Measurements from ENCODE around the gene SLC39A1.
"Not testable (repeated sequence)": the region's sequence is repeated elsewhere in the genome, so short reads cannot be mapped to it uniquely, and the experiment has no call there.

Gene SLC39A1

GRCh38 chr1:153985341-153985912 is 22.1 kb upstream of the SLC39A1 start:
- CTCF ChIA-PET, result interaction anchor here (0.9 to 3.0 kb wide), 6 partner anchors 17 to 477 kb away, joined by 3 to 16 read pairs (median 11); partner anchors contain the start of genes CREB3L4, DENND4B and GATAD2B
- POLR2A ChIA-PET, result interaction anchor here (0.8 to 7.2 kb wide), 11 partner anchors 9 to 202 kb away, joined by 3 to 106 read pairs (median 7); partner anchors contain the start of genes CREB3L4, DENND4B, JTB and SLC39A1
- TF ChIP-seq NFRKB (IDR thresholded peaks at IDR 0.05) (no peak), SUZ12 (IDR thresholded peaks at IDR 0.05) (no peak), FOXA1 (IDR thresholded peaks at IDR 0.05) (no peak), ELF4 (IDR thresholded peaks at IDR 0.05) (no peak), FOXK2 (IDR thresholded peaks at IDR 0.05) (no peak), HDGF (IDR thresholded peaks at IDR 0.05; ENCODE audit: borderline replicate concordance) (no peak), ZNF384 (IDR thresholded peaks at IDR 0.05) (no peak), LEF1 (IDR thresholded peaks at IDR 0.05; ENCODE audit: borderline replicate concordance) (no peak), FOXM1 (IDR thresholded peaks at IDR 0.05; ENCODE audit: borderline replicate concordance) (no peak), PKNOX1 (IDR thresholded peaks at IDR 0.05) (no peak), SP1 (IDR thresholded peaks at IDR 0.05) (no peak), L3MBTL2 (conservative IDR thresholded peaks at IDR 0.05) (no peak), ARNT (IDR thresholded peaks at IDR 0.05) (no peak), CTBP1 (IDR thresholded peaks at IDR 0.05; ENCODE audit: borderline replicate concordance) (no peak)
- no peak for DNase-seq (ENCODE audit: extremely low spot score)

GRCh38 chr1:153984123-153984894 is 21.0 kb upstream of the SLC39A1 start:
- ChIA-PET CTCF (no interaction called here), POLR2A (interaction anchor here (0.8 to 7.2 kb wide), 4 partner anchors 8 to 62 kb away, joined by 3 to 106 read pairs (median 36); partner anchors contain the start of genes CREB3L4 and JTB)
- DNase-seq (ENCODE audit: extremely low spot score), result no peak
- TF ChIP-seq HDGF (IDR thresholded peaks at IDR 0.05; ENCODE audit: borderline replicate concordance) (no peak), CTBP1 (IDR thresholded peaks at IDR 0.05; ENCODE audit: borderline replicate concordance) (no peak), ARNT (IDR thresholded peaks at IDR 0.05) (no peak), SP1 (IDR thresholded peaks at IDR 0.05) (no peak), PKNOX1 (IDR thresholded peaks at IDR 0.05) (no peak), BHLHE40 (IDR thresholded peaks at IDR 0.05; ENCODE audit: borderline replicate concordance) (no peak), FOXM1 (IDR thresholded peaks at IDR 0.05; ENCODE audit: borderline replicate concordance) (no peak), TARDBP (IDR thresholded peaks at IDR 0.05) (no peak), FOXA1 (IDR thresholded peaks at IDR 0.05) (no peak), FOXK2 (IDR thresholded peaks at IDR 0.05) (no peak), LEF1 (IDR thresholded peaks at IDR 0.05; ENCODE audit: borderline replicate concordance) (no peak), ELF4 (IDR thresholded peaks at IDR 0.05) (no peak), L3MBTL2 (conservative IDR thresholded peaks at IDR 0.05) (no peak), NFRKB (IDR thresholded peaks at IDR 0.05) (no peak), ZNF384 (IDR thresholded peaks at IDR 0.05) (no peak), SUZ12 (IDR thresholded peaks at IDR 0.05) (no peak)

GRCh38 chr1:153981735-153982134 is 18.4 kb upstream of the SLC39A1 start:
- POLR2A ChIA-PET, result interaction anchor here (1.9 kb wide), 1 partner anchor 14 kb away, joined by 14 read pairs; the partner anchor contains the start of gene CREB3L4
- DNase-seq (ENCODE audit: extremely low spot score); CTCF ChIA-PET: not testable (repeated sequence)

GRCh38 chr1:153979091-153979490 is 15.8 kb upstream of the SLC39A1 start:
- CTCF ChIA-PET, result interaction anchor here (2.1 kb wide), 1 partner anchor 8 kb away, joined by 7 read pairs; the partner anchor contains the start of gene RAB13
- POLR2A ChIA-PET, result interaction anchor here (1.2 to 6.6 kb wide), 6 partner anchors 9 to 196 kb away, joined by 5 to 165 read pairs (median 48); partner anchors contain the start of genes CREB3L4, CRTC2, GATAD2B and RAB13

GRCh38 chr1:153978274-153978909 is 15.1 kb upstream of the SLC39A1 start:
- no peak for TF ChIP-seq BHLHE40 (IDR thresholded peaks at IDR 0.05; ENCODE audit: borderline replicate concordance)
- no peak for TF ChIP-seq FOXM1 (IDR thresholded peaks at IDR 0.05; ENCODE audit: borderline replicate concordance)
- no peak for TF ChIP-seq FOXA1 (IDR thresholded peaks at IDR 0.05)
- no peak for TF ChIP-seq SUZ12 (IDR thresholded peaks at IDR 0.05)
- TF ChIP-seq ARNT (IDR thresholded peaks at IDR 0.05), result no peak
- TF ChIP-seq SP1 (IDR thresholded peaks at IDR 0.05), result no peak
- no peak for TF ChIP-seq FOXK2 (IDR thresholded peaks at IDR 0.05)
- TF ChIP-seq HDGF (IDR thresholded peaks at IDR 0.05; ENCODE audit: borderline replicate concordance), result no peak
- CTCF ChIA-PET, result interaction anchor here (1.1 to 3.5 kb wide), 4 partner anchors 9 to 172 kb away, joined by 3 to 9 read pairs (median 6); partner anchors contain the start of genes CREB3L4, DENND4B and RAB13
- no peak for DNase-seq (ENCODE audit: extremely low spot score)
- POLR2A ChIA-PET, result interaction anchor here (0.9 to 6.6 kb wide), 14 partner anchors 9 to 344 kb away, joined by 3 to 165 read pairs (median 6); partner anchors contain the start of genes CHTOP, CREB3L4, CRTC2 and DENND4B

More at GRCh38 chr1:153979091-153979490, 15.8 kb upstream of the SLC39A1 start:
- DNase-seq (ENCODE audit: extremely low spot score), result not testable (repeated sequence)

Data from HEK293T (cell line).